Measurements from ENCODE around the gene CST9.

GRCh38 chr20:23627501-23627900 is 21.8 kb upstream of the CST9 start:
- TF ChIP-seq POLR2A (IDR thresholded peaks at IDR 0.05), result no peak
- no peak for TF ChIP-seq POLR2AphosphoS5 (IDR thresholded peaks at IDR 0.05)
